Right cardiac atrium (tissue), 5 donors: ENCODE results near the gene RPTOR. TPM values are rescaled to one million over a fixed set of nuclear protein-coding genes. Genes with fewer than 3 reads are reported as not detected.
"Not testable (repeated sequence)": the region's sequence is repeated elsewhere in the genome, so short reads cannot be mapped to it uniquely, and the experiment has no call there.

ENCODE experiments used
- ATAC-seq, 2 donors: fragments of 200-7000 bp; cut with Tn5 transposase; one replicate each; pipeline versions ENCODE4 v1.8.0 to v1.9.1; 2020; ENCODE audit warnings: moderate library complexity in 2 of 2, mild to moderate bottlenecking in 1 of 2
- DNase-seq, 3 donors: peaks; one replicate each; pipeline ENCODE4 v3.0.0-alpha.2; 2020
- H3K27ac ChIP-seq: one replicate; pipeline ENCODE4 v1.5.1; 2013; ENCODE audit warnings: mild to moderate bottlenecking, low read length, control low read depth, moderate library complexity
- H3K27me3 ChIP-seq: one replicate; pipeline ENCODE4 v1.6.1; 2013; ENCODE audit not compliant: control insufficient read depth, insufficient read depth
- H3K4me1 ChIP-seq: one replicate; pipeline ENCODE4 v1.6.1; 2013; ENCODE audit warnings: low read length; ENCODE audit not compliant: control insufficient read depth, insufficient read depth
- H3K4me3 ChIP-seq: one replicate; pipeline ENCODE4 v1.5.1; 2013; ENCODE audit warnings: low read length, control low read depth
- H3K9me3 ChIP-seq: one replicate; pipeline ENCODE4 v1.6.1; 2013; ENCODE audit warnings: low read length; ENCODE audit not compliant: control insufficient read depth
- WGBS: extraction: QIAGEN DNeasy Blood & Tissue Kit; methylation state at CpG from one replicate; pipeline ENCODE4 v1.1.7; 2013; 5-methylcytosine and 5-hydroxymethylcytosine counted together
- intact Hi-C, 4 donors: fragments of 100-400 bp; cut with DNase I; formaldehyde crosslinking; loops; one replicate each; pipeline versions ENCODE4 v1.11.0 to v1.14.0; 2022 to 2023
- polyA plus RNA-seq: library from polyadenylated mRNA; stranded (reverse); fragments of 200-250 nt; gene quantifications from one replicate; pipeline ENCODE4 v1.2.3, GENCODE V29; 2013
- total RNA-seq, 4 donors: library from RNA; stranded (reverse); fragmentation: NEBNext Ultra II Directional; extraction: Animal tissue kit (Norgen Biotek cat#: 25700); gene quantifications; one replicate each; pipeline ENCODE4 v1.2.1, GENCODE V29; 2021
- donor health status: healthy with polysubstance abuse.
- donor health status: DM: no; HTN: yes; CAD: no.
- donor health status: DM: no; HTN: no; CAD: no.
- donor health status: DM: no; HTN: yes; CAD: no; lungs with severe emphysema.
- donor health status: DM: yes; HTN: yes; CAD: no.

Gene RPTOR
- total and polyA plus RNA-seq, 5 donors, result 15.2 to 27.0 (median 25.3) TPM

- Histone ChIP-seq H3K9me3 (no peaks in the 10 kb centered on the region), H3K27ac (no peak overlapping the region), H3K27me3 (no peaks in the 10 kb centered on the region), H3K4me3 (no peak overlapping the region), H3K4me1 (no peaks in the 10 kb centered on the region)
- DNase-seq, result no peak
- 89% methylated on average over 14 of the region's 14 CpGs for WGBS
- no peak for ATAC-seq
- intact Hi-C loops, result no loop called here
Observed at GRCh38 chr17:80624864-80625263, 80.2 kb downstream of the RPTOR start.

- no peak overlapping the region for H3K4me3 ChIP-seq
- H3K4me1 ChIP-seq, result no peaks in the 10 kb centered on the region
- H3K27me3 ChIP-seq, result no peaks in the 10 kb centered on the region
- no peak overlapping the region for H3K27ac ChIP-seq
- no peaks in the 10 kb centered on the region for H3K9me3 ChIP-seq
- WGBS, result 93% methylated on average over 14 of the region's 14 CpGs
- ATAC-seq, result no peak
- DNase-seq, result no peak
- intact Hi-C loops, result no loop called here
Observed at GRCh38 chr17:80625627-80626026, 81.0 kb downstream of the RPTOR start.

GRCh38 chr17:80628881-80629280, 84.2 kb downstream of the RPTOR start:
- intact Hi-C loops, H3K4me3 ChIP-seq, H3K4me1 ChIP-seq, DNase-seq, H3K9me3 ChIP-seq, H3K27ac ChIP-seq, H3K27me3 ChIP-seq, ATAC-seq: not testable (repeated sequence)
- 88% methylated on average over 7 of the region's 7 CpGs for WGBS

GRCh38 chr17:80629298-80630028, 84.8 kb downstream of the RPTOR start:
- H3K9me3 ChIP-seq, result no peaks in the 10 kb centered on the region
- H3K27ac ChIP-seq, result no peak overlapping the region
- DNase-seq (no peak), ATAC-seq (no peak)
- H3K4me1 ChIP-seq, result no peaks in the 10 kb centered on the region
- no peaks in the 10 kb centered on the region for H3K27me3 ChIP-seq
- WGBS, result 91% methylated on average over 13 of the region's 13 CpGs
- intact Hi-C loops, result no loop called here
- no peak overlapping the region for H3K4me3 ChIP-seq

GRCh38 chr17:80630560-80631120, 86.0 kb downstream of the RPTOR start:
- H3K4me1 ChIP-seq, result no peaks in the 10 kb centered on the region
- H3K9me3 ChIP-seq, result no peaks in the 10 kb centered on the region
- no peaks in the 10 kb centered on the region for H3K27me3 ChIP-seq
- DNase-seq (no peak), ATAC-seq (peak in 1 of 2 donors; percentile 14)
- no peak overlapping the region for H3K4me3 ChIP-seq
- WGBS, result 92% methylated on average over 9 of the region's 9 CpGs
- intact Hi-C loops, result no loop called here
- H3K27ac ChIP-seq, result no peak overlapping the region

GRCh38 chr17:80631142-80632045, 86.8 kb downstream of the RPTOR start:
- no peak overlapping the region for H3K27ac ChIP-seq
- no peaks in the 10 kb centered on the region for H3K27me3 ChIP-seq
- intact Hi-C loops, result no loop called here
- H3K9me3 ChIP-seq, result no peaks in the 10 kb centered on the region
- H3K4me1 ChIP-seq, result no peaks in the 10 kb centered on the region
- ATAC-seq (no peak), DNase-seq (no peak)
- no peak overlapping the region for H3K4me3 ChIP-seq
- WGBS, result 90% methylated on average over 10 of the region's 10 CpGs

GRCh38 chr17:80632046-80632581, 87.5 kb downstream of the RPTOR start:
- WGBS, result 69% methylated on average over 12 of the region's 12 CpGs
- Histone ChIP-seq H3K9me3 (no peaks in the 10 kb centered on the region), H3K4me1 (no peaks in the 10 kb centered on the region), H3K27ac (no peak overlapping the region), H3K27me3 (no peaks in the 10 kb centered on the region), H3K4me3 (no peak overlapping the region)
- ATAC-seq, result no peak
- intact Hi-C loops, result no loop called here
- DNase-seq, result no peak

- DNase-seq (no peak), ATAC-seq (no peak)
- Histone ChIP-seq H3K4me3 (no peak overlapping the region), H3K27me3 (no peaks in the 10 kb centered on the region), H3K27ac (no peak overlapping the region), H3K4me1 (no peaks in the 10 kb centered on the region), H3K9me3 (no peaks in the 10 kb centered on the region)
- intact Hi-C loops, result no loop called here
- 85% methylated on average over 19 of the region's 19 CpGs for WGBS
Observed at GRCh38 chr17:80633207-80633606, 88.6 kb downstream of the RPTOR start.

GRCh38 chr17:80633994-80634566, 89.4 kb downstream of the RPTOR start:
- H3K27me3 ChIP-seq, result no peaks in the 10 kb centered on the region

GRCh38 chr17:80636361-80637018, 91.9 kb downstream of the RPTOR start:
- WGBS, result 94% methylated on average over 20 of the region's 20 CpGs
- no peak overlapping the region for H3K27ac ChIP-seq
- no peaks in the 10 kb centered on the region for H3K9me3 ChIP-seq
- ATAC-seq, result no peak
- no peaks in the 10 kb centered on the region for H3K4me1 ChIP-seq
- no peaks in the 10 kb centered on the region for H3K27me3 ChIP-seq
- intact Hi-C loops, result no loop called here
- no peak for DNase-seq
- no peak overlapping the region for H3K4me3 ChIP-seq

More at GRCh38 chr17:80633994-80634566, 89.4 kb downstream of the RPTOR start:
- Histone ChIP-seq H3K4me1 (no peaks in the 10 kb centered on the region), H3K27ac (no peak overlapping the region), H3K9me3 (no peaks in the 10 kb centered on the region), H3K4me3 (no peak overlapping the region)
- no peak for ATAC-seq
- 89% methylated on average over 24 of the region's 24 CpGs for WGBS
- no peak for DNase-seq
- intact Hi-C loops, result no loop called here
